ENCODE measurements around the gene FH. TPM values are rescaled to one million over a fixed set of nuclear protein-coding genes. Genes with fewer than 3 reads are reported as not detected.
A peak's percentile ranks its signal among the peaks of the same experiment; 100 is the strongest.

The FH gene
- total and polyA plus RNA-seq, 12 donors, result 169 to 268 (median 253) TPM

- DNase-seq (no peak), ATAC-seq (no peak)
- 74 to 78% methylated on average over 2 of the region's 2 CpGs for WGBS, 2 donors
- H3K36me3 ChIP-seq, result no peaks in the 10 kb centered on the region
- no peak for TF ChIP-seq CTCF (IDR thresholded peaks at IDR 0.05)
- no peaks in the 10 kb centered on the region for H3K9me3 ChIP-seq
- no peak overlapping the region for H3K4me3 ChIP-seq
- intact Hi-C loops (cut with DNase I), result loop anchor here in 6 of 10 donors (10.0 kb wide), 5 partner anchors 88 to 468 kb away; partner anchors contain the start of gene EXO1 (in 1 of the 6)
- no peak overlapping the region for H3K27ac ChIP-seq
- H3K27me3 ChIP-seq, result peaks cover 0 to 28% (median 8%) of the 10 kb centered on the region in 7 donors
- peaks cover 0 to 6% (median 0%) of the 10 kb centered on the region in 9 donors for H3K4me1 ChIP-seq
Measured at GRCh38 chr1:241536969-241537368, 17.4 kb upstream of the FH start.

DNA sequence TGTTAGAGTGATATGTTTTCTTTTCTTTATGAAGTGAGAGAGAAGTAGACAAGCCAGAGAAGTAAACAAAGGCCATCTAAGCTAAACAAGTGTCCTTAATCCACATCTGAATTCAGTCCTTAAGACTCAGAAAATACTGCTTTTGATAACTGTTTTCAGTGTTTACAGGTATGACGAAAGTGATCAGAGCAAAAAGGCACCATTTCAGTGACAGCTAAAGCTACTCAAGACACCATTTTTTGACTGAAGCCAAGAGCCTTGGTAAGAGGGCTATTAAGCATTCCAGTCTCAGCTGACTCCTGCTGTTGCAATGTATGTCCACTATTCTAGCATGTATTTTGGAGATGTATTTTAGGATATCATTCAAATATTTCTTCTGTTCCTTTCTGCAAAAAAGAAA, 16.7 kb upstream of the FH start:
- intact Hi-C loops (cut with DNase I), result loop anchor here in 6 of 10 donors (10.0 kb wide), 5 partner anchors 88 to 468 kb away; partner anchors contain the start of gene EXO1 (in 1 of the 6)
- 78 to 83% methylated on average over 1 of the region's 1 CpG for WGBS, 2 donors

DNA sequence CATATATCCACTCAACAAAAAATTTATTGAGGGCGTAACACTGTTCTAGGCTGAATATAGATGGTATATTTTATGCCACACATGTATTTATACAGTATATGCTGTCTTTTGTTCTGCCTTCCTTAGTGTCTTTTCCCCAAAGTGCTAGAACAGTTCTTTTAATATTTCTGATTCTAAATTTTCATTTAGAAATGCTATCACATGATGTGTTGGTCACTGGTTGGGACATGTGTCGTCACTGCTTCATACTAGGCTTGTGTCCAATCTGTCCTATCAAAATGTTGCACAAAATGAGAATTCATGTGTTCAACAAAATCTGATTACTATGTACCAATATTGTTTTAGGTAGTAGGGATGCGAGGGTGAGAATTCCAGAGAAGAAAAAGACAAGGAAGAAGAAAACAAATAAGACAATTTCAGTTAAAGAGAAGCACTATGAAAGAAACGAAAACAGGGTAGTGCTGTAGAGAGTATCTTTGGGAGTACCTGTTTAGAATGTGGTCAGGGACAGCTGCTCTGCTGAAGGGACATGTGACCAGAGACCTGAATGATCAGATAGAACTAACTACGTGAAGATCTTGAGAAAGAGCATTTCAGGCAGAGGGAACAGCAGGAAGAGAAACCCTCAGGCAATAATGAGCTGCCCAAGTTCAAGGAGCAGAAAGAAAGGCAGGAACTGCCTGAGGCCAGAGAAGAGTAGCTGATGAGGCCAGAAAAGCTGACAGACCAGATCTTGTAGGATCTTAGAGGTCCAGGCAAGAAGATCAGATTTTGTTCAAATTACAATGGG, 14.0 kb upstream of the FH start:
- H3K27ac ChIP-seq, result peak overlapping the region in 1 of 10 donors; percentile 82

More for the DNA sequence above, 16.7 kb upstream of the FH start:
- no peak overlapping the region for H3K27ac ChIP-seq
- DNase-seq (no peak), ATAC-seq (no peak)
- no peaks in the 10 kb centered on the region for H3K9me3 ChIP-seq
- peaks cover 0 to 28% (median 11%) of the 10 kb centered on the region in 7 donors for H3K27me3 ChIP-seq
- H3K4me1 ChIP-seq, result peaks cover 0 to 6% (median 0%) of the 10 kb centered on the region in 9 donors
- H3K4me3 ChIP-seq, result no peak overlapping the region
- TF ChIP-seq CTCF (IDR thresholded peaks at IDR 0.05), result no peak
- no peaks in the 10 kb centered on the region for H3K36me3 ChIP-seq

More for the DNA sequence above, 14.0 kb upstream of the FH start:
- Histone ChIP-seq H3K27me3 (peaks cover 0 to 17% (median 7%) of the 10 kb centered on the region in 7 donors), H3K4me3 (peak overlapping the region in 1 of 10 donors; percentile 60), H3K9me3 (no peaks in the 10 kb centered on the region), H3K4me1 (peaks cover 0 to 9% (median 0%) of the 10 kb centered on the region in 9 donors), H3K36me3 (no peaks in the 10 kb centered on the region)
- WGBS, 2 donors, result 73 to 78% methylated on average over 5 of the region's 5 CpGs
- no peak for DNase-seq
- no peak for TF ChIP-seq CTCF (IDR thresholded peaks at IDR 0.05)
- ATAC-seq, result no peak
- intact Hi-C loops (cut with DNase I), result loop anchor here in 7 of 10 donors (5.0 to 10.0 kb wide), 7 partner anchors 91 to 471 kb away; partner anchors contain the start of gene EXO1 (in 1 of the 7)

All from heart right ventricle (tissue), 16 donors.